ENCODE data around the gene IL13RA1.
A peak's percentile ranks its signal among the peaks of the same experiment; 100 is the strongest.

Gene IL13RA1

GRCh38 chrX:118824173-118824730, 96.8 kb downstream of the IL13RA1 start:
- DNase-seq (ENCODE audit: low spot score), result no peak
- no peak for TF ChIP-seq CTCF (IDR thresholded peaks at IDR 0.05; ENCODE audit: borderline replicate concordance, control extremely low read depth, extremely low read depth, insufficient read depth, missing control alignments)
- in situ Hi-C loops (cut with MboI; ENCODE audit: low sequenced_read_pairs, unreplicated experiment), result no loop called here

GRCh38 chrX:118825227-118825626, 97.8 kb downstream of the IL13RA1 start:
- TF ChIP-seq CTCF (IDR thresholded peaks at IDR 0.05; ENCODE audit: borderline replicate concordance, control extremely low read depth, extremely low read depth, insufficient read depth, missing control alignments), result no peak
- no peak for DNase-seq (ENCODE audit: low spot score)
- in situ Hi-C loops (cut with MboI; ENCODE audit: low sequenced_read_pairs, unreplicated experiment), result no loop called here

- peak; percentile 78 for DNase-seq (ENCODE audit: low spot score)
- peak; percentile 50 for TF ChIP-seq CTCF (IDR thresholded peaks at IDR 0.05; ENCODE audit: borderline replicate concordance, control extremely low read depth, extremely low read depth, insufficient read depth, missing control alignments)
- in situ Hi-C loops (cut with MboI; ENCODE audit: low sequenced_read_pairs, unreplicated experiment), result no loop called here
Measured at GRCh38 chrX:118839334-118839958, 112.0 kb downstream of the IL13RA1 start.

Data from GM13976 (cell line).